GM18508 (cell line): Measurements from ENCODE around the gene FCGR2B.
"Not testable (repeated sequence)": the region's sequence is repeated elsewhere in the genome, so short reads cannot be mapped to it uniquely, and the experiment has no call there.

Experiments used
- ATAC-seq: cut with Tn5 transposase; IDR thresholded peaks from one replicate; pipeline ENCODE4 v1.9.1; 2021; ENCODE audit warnings: moderate number of reproducible peaks; ENCODE audit not compliant: insufficient read depth, unreplicated experiment

The FCGR2B gene

DNA sequence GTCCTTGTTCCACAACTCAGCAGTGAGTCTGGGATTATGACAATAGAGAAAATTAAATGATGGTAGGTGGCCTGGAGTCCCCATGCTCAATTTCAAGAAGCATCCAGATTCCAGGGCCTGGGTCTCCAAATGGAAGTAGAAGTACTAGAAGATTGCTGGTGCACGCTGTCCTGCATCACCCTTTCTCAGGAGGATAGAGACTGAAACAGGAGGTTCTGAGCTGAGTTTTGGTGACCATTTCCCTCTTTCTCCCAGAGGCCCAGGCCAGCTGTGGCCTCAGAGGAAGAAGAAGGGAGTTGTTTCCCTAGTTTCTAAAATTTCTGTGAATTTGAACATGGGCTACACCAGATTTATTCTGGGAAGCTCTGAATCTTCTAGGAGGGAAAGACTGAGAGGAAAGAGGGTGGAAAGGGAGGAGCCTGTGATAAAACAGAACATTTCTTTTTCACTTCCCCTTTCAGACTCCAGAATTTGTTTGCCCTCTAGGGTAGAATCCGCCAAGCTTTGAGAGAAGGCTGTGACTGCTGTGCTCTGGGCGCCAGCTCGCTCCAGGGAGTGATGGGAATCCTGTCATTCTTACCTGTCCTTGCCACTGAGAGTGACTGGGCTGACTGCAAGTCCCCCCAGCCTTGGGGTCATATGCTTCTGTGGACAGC, at the start of gene FCGR2B:
Gene FCGR2B, plus strand, starts transcription at position 460 of the 656 bp plus-strand sequence. Its CDS starts 99 bp downstream, at position 559.
- ATAC-seq = peak; percentile 44

DNA sequence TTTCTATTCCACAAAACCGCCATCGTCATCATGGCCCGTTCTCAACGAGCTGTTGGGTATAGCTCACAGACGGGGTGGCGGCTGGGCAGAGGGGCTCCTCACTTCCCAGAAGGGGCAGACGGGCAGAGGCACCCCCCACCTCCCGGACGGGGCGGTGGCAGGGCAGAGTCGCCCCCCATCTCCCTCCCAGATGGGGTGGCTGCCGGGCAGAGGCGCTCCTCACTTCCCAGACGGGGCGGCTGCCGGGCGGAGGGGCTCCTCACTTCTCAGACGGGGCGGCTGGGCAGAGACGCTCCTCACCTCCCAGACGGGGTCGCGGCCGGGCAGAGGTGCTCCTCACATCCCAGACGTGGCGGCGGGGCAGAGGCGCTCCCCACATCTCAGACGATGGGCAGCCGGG, 46.5 kb upstream of the FCGR2B start:
- ATAC-seq = not testable (repeated sequence)

GRCh38 chr1:161618517-161618916, 44.4 kb upstream of the FCGR2B start:
- not testable (repeated sequence) for ATAC-seq

- not testable (repeated sequence) for ATAC-seq
Measured at GRCh38 chr1:161620399-161620798, 42.5 kb upstream of the FCGR2B start.

DNA sequence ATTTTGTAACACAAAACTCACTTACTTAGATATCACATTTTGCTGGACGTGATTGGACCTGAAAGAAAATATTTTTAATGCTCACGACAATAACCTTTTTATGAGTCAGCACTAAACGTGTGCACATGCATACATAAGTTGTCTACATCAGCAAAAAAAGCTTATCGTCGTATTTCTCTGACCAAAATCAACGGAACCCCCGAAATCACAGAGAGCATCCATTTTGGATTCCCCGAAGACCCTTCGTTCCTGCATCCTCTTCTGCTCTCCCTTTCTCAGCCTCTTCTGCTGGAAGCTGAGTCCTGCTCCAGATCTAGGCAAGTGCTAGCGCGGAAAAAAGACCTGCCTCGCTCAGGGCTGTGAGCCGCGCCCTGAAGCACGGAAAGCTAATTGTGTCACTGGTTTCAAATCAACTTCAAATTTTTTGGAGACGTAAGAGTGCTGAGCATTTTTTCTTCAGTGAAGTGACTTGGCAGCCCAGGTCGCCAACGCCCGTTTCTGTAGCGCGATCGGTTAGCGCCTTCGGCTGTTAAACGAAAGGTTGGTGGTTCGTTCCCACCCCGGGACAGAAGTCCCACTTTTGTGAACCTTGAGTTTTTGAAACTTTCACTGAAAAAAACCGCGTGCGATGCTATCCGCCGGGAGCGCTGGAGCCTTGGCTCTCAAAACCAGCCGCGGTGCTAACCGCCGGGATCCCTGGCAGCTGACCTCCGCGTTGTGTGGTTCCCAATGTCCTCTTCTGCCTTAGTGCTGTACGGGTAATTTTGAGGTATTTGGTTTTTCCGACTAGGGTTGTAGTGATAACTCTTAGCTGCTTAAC, 41.6 kb upstream of the FCGR2B start:
- not testable (repeated sequence) for ATAC-seq

DNA sequence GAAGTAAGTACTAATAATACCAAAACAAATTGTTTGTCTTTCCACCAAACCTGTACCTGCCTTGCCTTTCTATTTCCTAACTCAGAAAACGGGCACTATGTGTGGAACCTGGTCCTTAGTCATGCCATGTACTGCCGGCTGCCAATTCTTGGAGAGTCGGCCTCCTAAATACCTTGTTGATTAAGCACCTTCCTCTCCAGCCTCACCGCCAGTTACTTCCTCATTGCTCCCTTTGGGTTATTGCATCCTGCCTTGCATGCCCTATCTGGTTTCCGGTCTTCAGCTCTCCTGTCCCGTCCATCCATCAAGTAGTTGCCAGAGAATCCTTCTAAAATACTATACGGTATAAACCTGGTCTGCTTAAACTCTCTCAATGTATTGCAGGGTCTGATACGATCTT, 40.9 kb upstream of the FCGR2B start:
- ATAC-seq = not testable (repeated sequence)

GRCh38 chr1:161623401-161624051, 39.4 kb upstream of the FCGR2B start:
- ATAC-seq = peak; percentile 34

DNA sequence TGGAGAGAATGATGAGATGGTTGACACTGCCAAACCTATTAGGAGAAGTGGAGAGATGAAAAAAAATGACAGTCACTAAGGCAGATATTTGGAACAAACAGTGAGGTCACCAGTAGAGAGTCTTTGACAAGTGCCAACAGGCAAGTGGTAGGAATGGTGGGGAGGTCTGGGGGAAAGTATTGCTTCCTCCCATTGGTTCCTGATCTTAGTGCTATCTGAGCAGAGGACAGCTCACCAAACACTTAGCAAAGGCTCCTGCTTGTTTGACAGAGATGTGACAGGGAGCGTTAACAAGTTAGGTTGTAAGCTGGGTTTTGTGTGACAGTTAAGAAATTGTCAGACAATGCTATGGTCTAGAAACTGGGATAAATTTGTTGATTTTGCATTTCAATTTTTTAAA, 38.3 kb upstream of the FCGR2B start:
- ATAC-seq = not testable (repeated sequence)

GRCh38 chr1:161626445-161627146, 36.3 kb upstream of the FCGR2B start:
- not testable (repeated sequence) for ATAC-seq

DNA sequence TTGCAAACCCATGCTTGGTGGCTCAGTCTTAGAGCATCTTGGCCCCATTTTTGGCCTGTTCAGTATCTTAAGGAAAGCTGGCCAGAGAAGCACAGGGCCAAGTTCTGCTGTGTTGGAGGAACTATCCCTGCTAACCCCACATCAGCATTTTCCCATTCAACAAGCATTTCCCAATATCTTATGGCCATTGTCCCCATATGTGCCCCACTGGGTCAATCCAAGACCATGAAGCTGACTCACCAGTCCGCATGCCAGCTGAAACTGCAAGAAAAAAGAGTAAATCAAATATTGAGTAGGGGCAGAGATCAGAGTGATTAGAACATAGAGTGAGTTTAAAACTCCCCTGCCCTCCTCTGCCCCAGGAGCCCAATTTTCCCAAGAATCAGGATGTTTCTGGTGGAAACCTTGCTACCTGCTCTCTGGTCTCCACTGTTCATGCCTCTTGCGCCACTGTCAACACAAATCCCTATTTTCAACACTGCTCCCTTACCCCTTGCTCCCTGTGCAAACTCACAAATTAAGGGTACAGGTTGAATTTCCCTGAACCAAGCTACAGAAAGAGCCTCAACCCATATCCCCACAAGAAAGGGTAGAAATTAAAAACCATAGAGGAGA, 32.7 kb upstream of the FCGR2B start:
- not testable (repeated sequence) for ATAC-seq

- ATAC-seq = no peak
Measured at GRCh38 chr1:161631076-161631475, 31.9 kb upstream of the FCGR2B start, which contains the start of gene FCGR3B. TSS of gene FCGR3B (minus strand) at chr1:161631176. CDS start at chr1:161631094, 82 bp downstream.

- ATAC-seq = not testable (repeated sequence)
Measured at GRCh38 chr1:161634993-161635392, 27.9 kb upstream of the FCGR2B start.

DNA sequence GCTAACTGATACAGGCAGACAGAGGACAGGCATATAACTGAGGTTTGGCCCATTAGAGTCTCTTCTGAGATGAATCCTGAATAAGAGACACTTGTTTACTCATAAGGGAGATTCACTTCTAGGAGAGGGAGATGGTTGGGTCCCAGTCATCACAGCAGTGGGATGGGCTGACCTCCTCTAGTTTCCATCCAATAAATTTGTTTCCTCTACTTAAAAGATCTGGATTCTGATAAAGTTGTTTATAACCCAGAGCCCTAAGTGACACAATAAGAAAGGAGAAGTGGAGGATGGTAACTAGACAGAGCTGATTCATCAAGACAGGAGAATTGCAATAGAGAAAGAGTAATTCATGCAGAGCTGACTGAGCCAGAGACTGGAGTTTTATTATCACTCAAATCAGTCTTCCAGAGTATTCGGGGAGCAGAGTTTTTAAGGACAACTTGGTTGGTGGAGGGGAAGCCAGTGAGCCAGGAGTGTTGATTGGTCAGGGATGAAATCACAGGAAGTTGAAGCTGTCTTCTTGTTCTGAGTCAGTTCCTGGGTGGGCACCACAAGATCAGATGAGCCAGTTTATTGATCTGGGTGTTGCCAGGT, 26.7 kb upstream of the FCGR2B start:
- not testable (repeated sequence) for ATAC-seq

DNA sequence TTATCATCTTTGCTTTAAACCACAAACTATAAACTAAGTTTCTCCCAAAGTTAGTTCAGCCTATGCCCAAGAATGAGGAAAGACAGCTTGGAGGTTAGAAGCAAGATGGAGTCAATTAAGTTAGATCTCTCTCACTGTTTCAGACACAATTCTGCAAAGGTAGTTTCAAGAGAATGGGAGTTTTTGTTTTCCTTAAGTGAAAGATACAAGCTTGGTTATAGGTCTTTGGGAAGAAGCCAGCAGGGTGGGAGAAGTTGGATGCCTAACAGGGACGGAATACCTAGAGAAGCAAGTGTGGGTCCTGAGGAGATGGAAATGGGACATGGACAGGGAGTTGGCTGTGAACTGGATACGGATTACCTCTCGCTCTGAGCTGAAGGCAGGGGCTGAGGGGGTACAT, 26.0 kb upstream of the FCGR2B start:
- not testable (repeated sequence) for ATAC-seq

GRCh38 chr1:161638251-161638993, 24.5 kb upstream of the FCGR2B start:
- not testable (repeated sequence) for ATAC-seq

GRCh38 chr1:161639203-161639602, 23.7 kb upstream of the FCGR2B start:
- ATAC-seq = not testable (repeated sequence)

- not testable (repeated sequence) for ATAC-seq
Measured at GRCh38 chr1:161642697-161643096, 20.2 kb upstream of the FCGR2B start.

DNA sequence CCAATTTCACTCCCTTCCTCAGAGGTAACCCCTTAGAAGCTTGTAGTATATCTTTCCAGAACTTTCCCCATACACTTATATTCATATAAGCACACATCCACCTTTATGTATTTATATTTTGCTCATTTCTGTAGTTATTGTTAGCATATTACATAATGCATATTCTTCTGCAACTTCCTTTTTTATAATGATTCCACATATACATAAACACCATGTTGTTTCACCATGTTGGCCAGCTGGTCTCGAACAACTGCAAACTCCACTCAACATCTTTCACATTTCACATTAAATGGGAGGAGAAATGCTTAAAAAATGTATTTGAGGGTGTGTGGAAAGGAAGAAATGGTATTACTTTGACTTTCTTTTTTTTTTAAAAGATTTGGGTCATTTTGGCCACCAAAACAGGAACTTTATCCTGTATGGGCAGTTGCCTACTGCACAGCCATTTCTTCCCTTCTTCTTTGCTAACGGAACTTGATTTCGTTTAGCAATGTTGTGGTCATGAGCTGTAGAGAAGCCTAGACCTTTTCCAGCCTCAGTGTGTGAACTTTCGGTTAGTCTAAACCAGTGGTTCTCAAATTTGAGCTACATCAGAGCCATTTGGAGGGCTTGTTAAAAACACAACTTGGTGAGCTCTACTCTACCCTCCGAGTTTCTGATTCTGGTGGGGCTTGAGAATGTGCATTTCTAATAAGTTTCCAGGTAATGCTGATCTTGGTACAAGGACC, 19.3 kb upstream of the FCGR2B start:
- not testable (repeated sequence) for ATAC-seq
